ENCODE measurements around the gene ASCL5. TPM values are rescaled to one million over a fixed set of nuclear protein-coding genes. Genes with fewer than 3 reads are reported as not detected.

The ASCL5 gene
- total RNA-seq, 1 experiment from 2014 or later = not detected

DNA sequence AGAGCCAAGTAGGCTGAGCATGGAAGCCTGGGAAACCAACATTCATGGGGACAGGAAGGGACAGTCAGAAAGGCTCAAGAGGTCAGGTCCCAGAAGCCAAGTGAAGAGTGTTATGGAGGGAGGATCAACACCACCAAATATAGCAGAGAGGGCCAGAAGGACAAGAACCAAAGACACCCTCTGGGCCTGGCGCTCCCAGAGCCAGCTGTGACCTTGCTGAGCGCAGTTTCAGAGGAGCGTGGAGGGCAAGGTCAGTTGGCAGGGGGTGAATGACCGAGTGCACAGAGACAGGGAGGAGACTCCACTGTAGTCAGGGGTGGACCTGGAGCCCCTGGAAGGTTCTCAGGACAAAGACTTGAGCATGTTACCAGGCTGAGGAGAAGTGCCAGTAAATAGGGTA lies 4.4 kb upstream of the ASCL5 start:
- Histone ChIP-seq H3K27me3 (peaks cover under 1% of the 10 kb centered on the region; the same call in 1 of the 2 replicates), H3K4me3 (no peak overlapping the region), H3K4me1 (peaks cover 8% of the 10 kb centered on the region; the same call in 1 of the 2 replicates), H3K36me3 (peaks cover 18% of the 10 kb centered on the region), H3K9me3 (replicated peaks) (no peaks in the 10 kb centered on the region), H3K27ac (no peak overlapping the region)
- DNase-seq = no peak

DNA sequence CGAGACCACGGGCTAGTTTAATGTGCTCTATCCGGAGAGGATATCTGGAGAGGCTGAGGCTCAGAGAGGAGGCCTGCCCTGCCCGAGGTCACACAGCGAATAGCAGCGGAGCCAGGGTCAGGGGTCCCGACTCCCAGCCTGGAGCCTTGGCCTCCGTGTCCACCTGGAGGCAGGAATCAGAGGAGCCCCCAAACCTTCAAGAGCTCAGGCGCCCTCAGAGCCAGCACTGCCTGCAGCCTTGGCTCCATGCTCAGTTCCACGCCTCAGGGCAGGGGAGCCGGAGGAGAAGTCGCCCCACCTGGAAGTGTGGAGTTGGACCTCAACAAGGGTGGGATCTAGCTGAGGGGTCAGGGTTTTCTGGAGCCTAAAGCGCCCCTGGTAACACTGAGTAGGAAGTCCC lies 2.0 kb upstream of the ASCL5 start:
- H3K4me3 ChIP-seq = no peak overlapping the region
- no peaks in the 10 kb centered on the region for H3K9me3 ChIP-seq (replicated peaks)
- no peak overlapping the region for H3K27ac ChIP-seq
- DNase-seq = no peak
- H3K27me3 ChIP-seq = peaks cover 3% of the 10 kb centered on the region; the same call in 1 of the 2 replicates
- no peaks in the 10 kb centered on the region for H3K36me3 ChIP-seq
- peaks cover 14% of the 10 kb centered on the region for H3K4me1 ChIP-seq

- Histone ChIP-seq H3K9me3 (replicated peaks) (no peaks in the 10 kb centered on the region), H3K27ac (no peak overlapping the region), H3K36me3 (no peaks in the 10 kb centered on the region), H3K4me1 (peaks cover 14% of the 10 kb centered on the region), H3K27me3 (peaks cover 3% of the 10 kb centered on the region; the same call in 1 of the 2 replicates), H3K4me3 (no peak overlapping the region)
- no peak for DNase-seq
These were observed 1.5 kb upstream of the ASCL5 start for GRCh38 chr1:201128476-201128875.

DNA sequence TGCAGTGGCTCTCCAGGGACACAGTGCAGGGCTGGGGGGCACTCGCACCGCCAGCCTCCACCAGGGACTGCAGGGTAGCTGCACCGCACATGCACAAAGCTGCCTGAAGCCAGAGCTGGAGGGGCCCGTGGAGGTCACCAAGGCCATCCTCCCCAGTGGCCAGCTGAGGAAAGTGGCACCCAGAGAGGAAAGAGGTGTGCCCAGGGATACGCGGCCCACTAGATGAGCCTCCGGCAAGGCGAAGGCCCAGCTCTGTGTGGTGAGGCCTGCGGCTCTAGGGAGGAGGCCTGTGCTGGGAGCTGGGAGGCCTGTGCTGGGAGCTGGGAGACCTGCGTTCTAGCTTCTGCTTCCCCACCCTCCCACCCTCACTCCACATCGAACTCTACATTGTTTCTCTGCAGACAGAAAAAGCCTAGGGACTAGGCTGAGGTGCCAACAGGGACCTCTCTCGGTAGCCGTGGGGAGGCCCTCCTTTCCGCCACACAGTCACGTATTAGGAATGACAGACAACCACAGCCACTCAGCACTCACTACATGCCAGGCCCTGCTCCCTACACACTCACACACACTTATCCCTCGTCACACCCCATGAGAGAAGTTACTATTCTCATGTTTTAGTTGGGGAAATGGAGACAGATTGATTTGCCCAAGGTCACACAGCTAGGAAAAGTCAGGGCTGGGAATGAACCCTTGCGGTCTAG lies 921 bp upstream of the ASCL5 start:
- Histone ChIP-seq H3K27me3 (peaks cover 3% of the 10 kb centered on the region; the same call in 1 of the 2 replicates), H3K4me3 (no peak overlapping the region), H3K36me3 (no peaks in the 10 kb centered on the region), H3K4me1 (peaks cover 14% of the 10 kb centered on the region), H3K9me3 (replicated peaks) (no peaks in the 10 kb centered on the region), H3K27ac (no peak overlapping the region)
- DNase-seq = peak in 1 of 2 experiments; percentile 33

- H3K4me3 ChIP-seq = no peak overlapping the region
- H3K9me3 ChIP-seq (replicated peaks) = no peaks in the 10 kb centered on the region
- H3K4me1 ChIP-seq = peaks cover 14% of the 10 kb centered on the region
- H3K36me3 ChIP-seq = no peaks in the 10 kb centered on the region
- H3K27me3 ChIP-seq = peaks cover 11% of the 10 kb centered on the region
- no peak for DNase-seq
- no peak overlapping the region for H3K27ac ChIP-seq
These were observed 537 bp downstream of the ASCL5 start for GRCh38 chr1:201126463-201126831.

DNA sequence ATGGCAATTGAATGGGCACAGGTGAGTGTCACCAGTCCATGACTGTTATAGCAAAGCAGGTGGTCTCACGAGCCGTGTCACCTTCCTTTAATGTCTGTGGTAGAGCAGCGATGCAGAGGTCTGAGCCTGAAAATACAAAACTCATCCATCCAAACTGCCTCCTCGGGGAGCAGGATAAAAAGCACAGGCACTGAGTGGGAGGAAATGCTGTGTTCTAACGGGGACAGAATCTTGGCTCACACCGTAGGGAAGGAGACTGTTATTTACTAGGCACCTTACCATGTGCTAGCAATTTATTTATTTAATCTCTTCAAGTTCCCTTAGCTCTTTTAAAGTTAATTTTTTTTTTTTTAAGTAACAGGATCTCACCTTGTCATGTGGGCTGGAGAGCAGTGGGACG lies 1.2 kb downstream of the ASCL5 start:
- peaks cover 11% of the 10 kb centered on the region for H3K27me3 ChIP-seq
- no peak overlapping the region for H3K4me3 ChIP-seq
- DNase-seq = no peak
- H3K36me3 ChIP-seq = no peaks in the 10 kb centered on the region
- no peaks in the 10 kb centered on the region for H3K9me3 ChIP-seq (replicated peaks)
- H3K27ac ChIP-seq = no peak overlapping the region
- peaks cover 14% of the 10 kb centered on the region for H3K4me1 ChIP-seq

GRCh38 chr1:201125019-201125418 lies 2.0 kb downstream of the ASCL5 start:
- Histone ChIP-seq H3K27ac (no peak overlapping the region), H3K36me3 (no peaks in the 10 kb centered on the region), H3K4me3 (no peak overlapping the region), H3K27me3 (peaks cover 11% of the 10 kb centered on the region), H3K9me3 (replicated peaks) (no peaks in the 10 kb centered on the region), H3K4me1 (peaks cover 14% of the 10 kb centered on the region)
- peak; percentile 52 to 64 for DNase-seq

GRCh38 chr1:201123866-201124265 lies 3.1 kb downstream of the ASCL5 start:
- Histone ChIP-seq H3K27ac (no peak overlapping the region), H3K4me3 (no peak overlapping the region), H3K9me3 (replicated peaks) (no peaks in the 10 kb centered on the region), H3K4me1 (peaks cover 14% of the 10 kb centered on the region), H3K36me3 (no peaks in the 10 kb centered on the region), H3K27me3 (peaks cover 11% of the 10 kb centered on the region)
- no peak for DNase-seq

DNA sequence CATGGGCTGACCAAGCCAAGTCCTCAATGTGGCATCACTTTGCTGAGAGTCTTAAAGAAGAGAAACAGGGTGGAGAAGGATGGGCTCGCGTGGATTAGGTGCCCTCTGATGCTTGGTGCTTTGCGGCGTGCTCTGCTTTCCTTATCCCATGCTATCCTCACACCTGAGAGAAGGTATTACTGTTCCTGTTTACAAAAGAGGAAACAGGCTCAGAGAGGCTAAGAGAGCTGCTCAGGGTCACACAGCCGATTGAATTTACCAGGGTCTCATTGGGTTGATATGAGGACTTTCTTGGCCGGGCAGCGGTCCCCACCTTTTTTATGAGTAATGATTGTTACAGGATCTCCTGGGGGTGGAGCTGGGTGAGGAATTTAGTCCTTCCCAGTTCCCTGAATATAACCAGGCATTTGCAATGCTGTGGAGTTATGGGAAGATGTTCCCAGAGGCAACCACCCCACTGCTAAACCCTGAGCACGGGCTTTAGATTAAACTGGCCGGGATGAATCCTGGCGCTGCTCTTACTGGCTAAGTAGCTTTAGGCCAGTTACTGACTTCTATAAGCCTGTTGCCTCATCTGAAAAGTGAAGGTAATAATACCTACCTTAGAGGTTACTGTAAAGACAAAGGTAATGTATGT lies 4.5 kb downstream of the ASCL5 start:
- no peaks in the 10 kb centered on the region for H3K36me3 ChIP-seq
- peaks cover 12% of the 10 kb centered on the region for H3K4me1 ChIP-seq
- H3K27ac ChIP-seq = no peak overlapping the region
- H3K9me3 ChIP-seq (replicated peaks) = no peaks in the 10 kb centered on the region
- DNase-seq = no peak
- H3K4me3 ChIP-seq = no peak overlapping the region
- H3K27me3 ChIP-seq = peaks cover 11% of the 10 kb centered on the region

DNA sequence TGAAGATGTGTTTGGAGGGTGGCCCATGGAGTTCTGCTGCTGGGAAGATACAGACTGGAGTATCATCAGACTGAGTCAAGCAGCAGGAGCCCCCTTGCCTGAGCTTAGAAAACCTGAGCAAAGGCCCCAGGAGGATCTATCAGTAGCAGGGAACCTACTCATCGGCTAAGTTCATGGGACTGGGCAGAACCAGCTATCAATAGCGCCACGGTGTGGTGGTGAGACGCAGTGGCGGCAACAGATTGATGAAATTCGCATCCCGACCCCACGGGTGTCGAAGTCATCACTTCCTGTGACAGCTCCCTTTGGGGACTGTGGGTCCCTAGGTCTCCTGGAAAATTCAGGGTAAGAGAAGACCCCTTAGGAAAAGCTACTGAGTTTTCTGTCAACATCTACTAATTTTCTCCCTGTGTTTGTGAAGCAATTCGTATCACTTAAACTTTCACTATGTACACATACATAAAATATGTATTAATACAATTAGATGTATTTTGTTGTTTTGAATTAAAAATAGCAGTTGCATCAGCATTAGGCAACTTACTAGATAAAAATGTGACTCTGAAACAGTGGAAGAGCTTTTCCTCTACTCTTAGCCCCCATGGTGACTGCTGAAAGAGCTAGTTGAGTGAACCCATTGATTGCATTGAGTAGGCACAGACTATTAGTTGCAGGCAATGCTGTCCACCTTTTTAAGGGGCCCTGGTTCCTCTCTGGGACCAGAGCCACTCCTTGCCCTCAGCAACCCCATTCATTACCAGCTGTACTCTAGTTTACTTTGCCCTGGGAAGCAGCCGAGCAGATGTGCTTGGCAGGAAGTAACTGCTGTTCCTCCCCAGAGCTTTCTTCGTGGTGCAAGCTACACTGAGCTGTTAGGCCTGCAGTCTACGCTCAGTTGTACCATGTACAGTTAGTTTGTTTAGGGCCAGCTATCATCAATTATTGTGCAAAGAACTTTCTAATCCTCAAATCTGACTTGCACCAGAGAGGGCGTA lies 7.5 kb downstream of the ASCL5 start:
- Histone ChIP-seq H3K27ac (no peak overlapping the region), H3K36me3 (no peaks in the 10 kb centered on the region), H3K4me1 (no peaks in the 10 kb centered on the region), H3K9me3 (replicated peaks) (no peaks in the 10 kb centered on the region), H3K4me3 (no peak overlapping the region), H3K27me3 (peaks cover 8% of the 10 kb centered on the region)
- peak in 1 of 2 experiments; percentile 36 for DNase-seq

GRCh38 chr1:201116091-201116490 lies 10.9 kb downstream of the ASCL5 start:
- H3K4me1 ChIP-seq = peaks cover 10% of the 10 kb centered on the region
- H3K9me3 ChIP-seq (replicated peaks) = no peaks in the 10 kb centered on the region
- H3K4me3 ChIP-seq = no peak overlapping the region
- no peak overlapping the region for H3K27ac ChIP-seq
- no peaks in the 10 kb centered on the region; the same call in 1 of the 2 replicates for H3K27me3 ChIP-seq
- no peaks in the 10 kb centered on the region for H3K36me3 ChIP-seq
- DNase-seq = no peak

DNA sequence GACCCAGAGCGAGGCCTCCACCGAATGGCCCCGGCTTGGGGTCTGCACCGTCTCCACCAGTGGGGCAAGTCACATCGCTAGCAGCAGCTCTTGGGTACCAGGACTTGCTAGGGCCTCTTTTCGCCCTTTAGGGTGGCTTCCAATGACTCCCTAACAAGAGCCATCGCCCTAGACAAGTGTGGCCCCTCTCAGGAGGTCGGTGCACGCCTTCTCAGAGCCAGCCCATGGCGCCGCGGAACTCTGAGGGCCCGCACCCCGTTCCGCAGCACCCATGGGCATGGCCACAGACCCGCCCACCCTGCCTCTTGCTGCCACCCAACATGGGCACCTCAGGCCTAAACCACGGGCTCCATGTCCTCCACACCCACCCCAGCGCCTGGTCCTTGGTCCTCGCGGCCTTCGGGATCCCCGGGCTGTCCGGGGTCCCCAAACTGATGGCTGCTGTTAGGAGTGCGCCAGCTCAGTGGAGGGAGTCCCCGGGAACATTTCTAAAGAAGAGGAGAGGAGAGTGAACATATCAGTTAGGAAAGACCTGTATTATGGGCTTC lies 11.5 kb downstream of the ASCL5 start:
- no peak for DNase-seq
- no peaks in the 10 kb centered on the region for H3K9me3 ChIP-seq (replicated peaks)
- H3K4me1 ChIP-seq = peaks cover 10% of the 10 kb centered on the region
- no peak overlapping the region for H3K27ac ChIP-seq
- no peaks in the 10 kb centered on the region; the same call in 1 of the 2 replicates for H3K27me3 ChIP-seq
- H3K4me3 ChIP-seq = no peak overlapping the region
- H3K36me3 ChIP-seq = no peaks in the 10 kb centered on the region

GRCh38 chr1:201114245-201115131 lies 12.5 kb downstream of the ASCL5 start:
- peak; percentile 89 to 95 for DNase-seq
- peak overlapping the region; percentile 47 for H3K4me3 ChIP-seq
- 0 out of 2 replicates have a peak, but pooled peaks cover 2% of the 10 kb centered on the region for H3K9me3 ChIP-seq (replicated peaks)
- peaks cover 10% of the 10 kb centered on the region for H3K4me1 ChIP-seq
- no peak overlapping the region for H3K27ac ChIP-seq
- no peaks in the 10 kb centered on the region for H3K27me3 ChIP-seq
- H3K36me3 ChIP-seq = no peaks in the 10 kb centered on the region
